Stimulated activated CD4-positive, alpha-beta T cell treated with anti-CD3 and anti-CD28 coated beads, Interleukin-15, amount 100 ng/mL, for 1 hour (primary cell): ENCODE measurements around the gene ASB7.
"Not testable (repeated sequence)": the region's sequence is repeated elsewhere in the genome, so short reads cannot be mapped to it uniquely, and the experiment has no call there.

Experiments
- DNase-seq, 2 donors: peaks; one replicate each; pipeline ENCODE4 v3.0.0-alpha.2; 2020; ENCODE audit warnings: low read depth in 1 of 2, low spot score in 1 of 2

The ASB7 gene

DNA sequence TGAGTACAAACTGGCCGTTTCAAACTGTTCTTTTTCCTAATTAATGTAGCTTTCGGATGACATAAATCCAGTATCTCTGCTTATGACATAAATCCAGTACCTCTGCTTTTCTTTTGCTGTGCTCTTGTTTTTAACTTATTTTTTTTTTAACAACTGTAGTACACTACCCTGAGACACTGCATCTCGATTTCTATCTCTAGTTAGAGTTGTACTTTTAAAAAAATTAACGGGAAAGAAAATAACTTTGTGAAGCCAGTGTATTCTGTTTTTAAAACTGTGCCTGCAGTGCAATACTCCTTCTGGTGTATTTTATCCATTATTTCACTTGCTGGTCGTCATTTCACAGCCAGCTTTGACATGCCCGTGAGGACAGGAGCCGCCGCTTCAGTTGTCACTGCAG, 46.6 kb downstream of the ASB7 start:
- no peak for DNase-seq

DNA sequence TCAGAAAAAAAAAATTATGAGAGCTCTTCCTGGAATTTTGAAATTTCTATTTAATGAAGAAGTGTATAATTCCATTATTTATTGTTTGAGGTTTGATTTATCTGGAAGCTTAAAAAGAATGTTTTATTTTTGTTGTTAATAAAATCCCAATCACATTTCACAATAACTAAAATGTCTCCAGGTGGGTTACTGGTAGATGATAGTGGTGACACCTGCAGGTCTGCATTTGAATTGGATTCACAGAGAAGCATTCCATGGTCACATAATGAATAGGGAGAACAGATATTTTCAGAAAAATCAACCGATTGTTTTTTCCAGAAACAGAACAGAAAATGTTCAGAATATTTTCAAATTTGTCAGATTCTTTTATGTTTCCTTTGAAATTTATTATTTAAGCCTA, 48.3 kb downstream of the ASB7 start:
- DNase-seq = no peak

DNA sequence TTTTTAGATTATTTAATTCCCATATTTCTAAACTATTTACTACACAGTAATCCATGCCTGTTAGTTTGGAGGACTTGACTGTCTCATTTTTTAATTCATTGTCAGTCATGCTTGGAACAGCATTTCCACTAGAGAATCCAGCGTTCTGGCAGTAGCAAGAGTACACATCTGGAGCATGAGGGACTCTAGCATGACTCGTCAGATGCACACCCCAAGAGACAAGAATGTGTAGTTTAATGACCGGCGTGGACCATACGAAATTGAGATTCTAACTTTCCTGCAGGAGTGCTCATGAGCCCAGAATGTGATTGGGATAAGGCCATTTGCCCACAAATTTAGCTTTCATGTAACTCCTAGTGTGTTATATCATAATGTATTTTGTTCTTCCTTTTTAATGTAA, 48.9 kb downstream of the ASB7 start:
- DNase-seq = no peak

DNA sequence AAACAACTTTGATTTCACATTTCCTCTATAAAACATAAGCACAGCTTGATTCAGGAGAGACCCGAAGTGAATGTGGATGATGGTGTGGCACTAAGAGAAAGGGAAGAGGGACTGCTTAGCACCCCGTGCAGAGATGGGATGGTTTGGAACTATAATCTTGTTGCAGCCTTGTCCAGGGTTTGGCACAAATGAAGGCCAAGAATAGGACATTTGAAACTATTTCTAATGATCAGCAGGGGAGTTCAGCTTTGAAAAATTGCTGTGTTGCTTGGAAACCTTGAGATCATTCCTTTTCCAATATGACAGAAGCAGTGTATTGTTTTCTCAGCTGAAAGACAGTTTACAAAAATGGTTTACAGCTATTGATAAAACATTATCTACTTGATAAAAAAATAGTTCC, 49.7 kb downstream of the ASB7 start:
- no peak for DNase-seq

DNA sequence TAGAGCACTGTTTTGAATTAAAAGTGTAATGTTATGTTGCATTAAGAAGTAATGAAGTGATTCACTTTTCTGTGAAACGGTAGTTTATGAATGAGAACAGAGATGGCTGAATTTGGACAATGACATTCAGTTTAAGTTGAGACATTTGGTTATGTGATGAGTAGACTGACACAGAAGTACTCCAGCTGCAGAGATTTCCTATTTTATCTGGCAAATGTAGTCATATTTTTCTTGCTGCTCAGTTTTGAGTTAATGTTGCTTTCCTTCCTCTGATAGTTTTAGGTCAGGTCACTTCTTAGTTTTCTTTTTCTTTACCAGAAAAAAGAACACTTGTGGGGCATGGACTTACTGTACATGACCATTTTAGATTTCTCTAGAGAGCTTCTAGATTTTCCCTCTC, 51.2 kb downstream of the ASB7 start:
- no peak for DNase-seq

DNA sequence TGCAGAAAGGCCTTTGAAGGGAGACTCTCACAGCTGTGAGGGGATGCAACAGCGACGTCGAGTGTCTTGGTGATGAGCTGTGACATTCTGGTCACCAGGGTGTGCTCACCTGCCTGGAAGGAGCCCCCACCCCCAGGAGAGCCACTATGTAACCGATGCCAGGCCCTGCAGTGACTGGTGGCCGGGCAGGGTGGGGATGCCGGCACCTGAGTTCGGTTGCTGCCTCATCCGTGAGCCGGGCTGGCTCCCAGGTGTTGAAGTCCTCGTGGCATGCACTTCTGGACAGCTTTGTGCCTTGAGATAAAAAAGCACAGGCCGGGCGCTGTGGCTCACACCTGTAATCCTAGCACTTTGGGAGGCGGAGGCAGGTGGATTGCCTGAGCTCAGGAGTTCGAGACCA, 56.5 kb downstream of the ASB7 start:
- no peak for DNase-seq

DNA sequence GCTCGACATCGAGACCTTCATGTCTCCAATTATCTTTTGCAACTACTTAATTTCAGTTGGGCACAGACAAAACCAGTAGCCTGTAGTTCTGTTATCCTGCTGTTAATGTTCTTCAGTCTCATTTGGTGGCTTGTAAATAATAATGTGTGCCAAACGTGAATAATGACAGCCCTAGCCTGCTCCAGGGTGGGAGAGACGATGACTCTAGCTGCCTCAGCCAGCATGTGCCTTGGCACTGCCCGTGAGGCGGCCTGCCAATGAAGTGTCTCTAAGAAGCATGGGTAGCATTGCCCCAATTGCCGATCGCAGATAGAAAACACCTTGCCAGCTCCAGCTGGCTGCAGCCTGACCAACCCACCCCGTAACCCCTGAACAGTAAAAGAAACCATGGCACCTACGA, 58.8 kb downstream of the ASB7 start:
- no peak for DNase-seq

DNA sequence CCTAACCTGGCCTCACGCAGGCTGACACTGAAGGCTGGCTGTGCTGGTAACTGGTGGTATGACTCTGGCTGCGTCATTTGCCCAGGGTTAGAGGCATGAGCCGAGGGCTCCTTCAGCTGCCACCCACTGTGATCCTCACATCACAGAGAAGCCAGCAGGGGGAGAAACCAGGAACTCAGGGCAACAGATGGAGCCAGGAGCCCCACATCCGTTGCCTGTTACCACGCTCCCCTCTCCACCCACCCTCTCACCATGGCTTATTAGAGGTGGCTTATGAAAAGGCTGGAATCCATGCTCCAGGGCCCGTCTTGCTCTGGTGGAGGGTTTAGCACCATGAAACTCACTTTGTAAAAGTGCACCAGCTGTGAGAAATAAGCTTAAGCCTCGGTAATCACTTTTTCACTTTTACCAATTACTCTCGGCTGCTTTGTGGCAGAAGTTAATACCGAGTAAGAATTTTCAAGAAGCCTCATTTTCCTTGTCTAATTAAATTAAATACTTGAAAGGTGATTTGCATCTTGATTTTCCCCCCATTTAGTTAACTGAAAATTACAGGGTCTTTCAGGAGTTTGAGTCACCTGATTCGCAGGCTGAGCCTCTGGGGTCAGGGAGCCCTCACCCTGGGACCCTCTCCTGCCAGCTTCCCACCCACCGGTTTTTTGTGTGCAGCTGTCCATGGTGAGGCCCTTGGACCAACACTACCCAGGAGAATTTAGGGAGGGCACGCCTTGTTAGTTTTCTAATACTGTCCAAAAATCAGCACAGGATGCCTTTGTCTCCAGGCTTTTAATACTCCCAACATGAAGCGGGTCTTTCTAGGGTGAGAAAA, 60.9 kb downstream of the ASB7 start:
- no peak for DNase-seq

DNA sequence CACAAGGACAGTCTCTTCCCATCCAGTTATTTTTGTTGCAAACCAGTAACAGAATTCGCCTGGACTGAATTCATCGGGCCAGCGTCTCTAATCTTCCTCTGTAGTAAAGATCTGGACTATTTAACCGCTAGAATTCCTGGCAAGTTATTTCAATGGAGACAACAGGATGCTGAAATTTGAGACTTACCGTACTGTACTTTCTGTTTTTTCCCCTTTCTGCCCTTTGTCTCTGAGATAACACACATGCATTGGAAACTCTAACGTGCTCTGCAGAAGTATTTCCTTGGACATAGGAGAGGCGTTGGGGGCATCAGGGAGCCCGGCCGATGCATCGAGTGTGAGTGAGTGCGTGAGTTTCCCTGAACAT, 61.5 kb downstream of the ASB7 start:
- no peak for DNase-seq

DNA sequence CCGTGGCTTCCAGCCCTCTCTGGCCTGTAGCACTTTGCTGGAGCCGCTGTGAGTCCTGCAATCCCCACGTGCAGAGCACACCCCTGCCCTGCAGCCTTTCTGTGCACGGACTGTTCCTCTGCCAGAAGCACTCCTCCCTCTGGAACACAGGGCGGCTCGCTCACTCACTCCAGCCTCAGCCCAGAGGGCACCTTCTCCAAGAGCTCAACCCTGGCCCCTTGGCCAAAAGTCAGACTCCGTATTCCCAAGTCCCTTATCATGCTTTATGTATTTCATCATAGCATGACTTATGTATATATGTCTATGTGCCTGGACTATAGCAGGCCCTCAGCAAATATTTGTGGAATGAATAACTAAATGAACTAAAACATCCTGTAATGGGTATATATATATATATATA, 63.2 kb downstream of the ASB7 start:
- DNase-seq = no peak

DNA sequence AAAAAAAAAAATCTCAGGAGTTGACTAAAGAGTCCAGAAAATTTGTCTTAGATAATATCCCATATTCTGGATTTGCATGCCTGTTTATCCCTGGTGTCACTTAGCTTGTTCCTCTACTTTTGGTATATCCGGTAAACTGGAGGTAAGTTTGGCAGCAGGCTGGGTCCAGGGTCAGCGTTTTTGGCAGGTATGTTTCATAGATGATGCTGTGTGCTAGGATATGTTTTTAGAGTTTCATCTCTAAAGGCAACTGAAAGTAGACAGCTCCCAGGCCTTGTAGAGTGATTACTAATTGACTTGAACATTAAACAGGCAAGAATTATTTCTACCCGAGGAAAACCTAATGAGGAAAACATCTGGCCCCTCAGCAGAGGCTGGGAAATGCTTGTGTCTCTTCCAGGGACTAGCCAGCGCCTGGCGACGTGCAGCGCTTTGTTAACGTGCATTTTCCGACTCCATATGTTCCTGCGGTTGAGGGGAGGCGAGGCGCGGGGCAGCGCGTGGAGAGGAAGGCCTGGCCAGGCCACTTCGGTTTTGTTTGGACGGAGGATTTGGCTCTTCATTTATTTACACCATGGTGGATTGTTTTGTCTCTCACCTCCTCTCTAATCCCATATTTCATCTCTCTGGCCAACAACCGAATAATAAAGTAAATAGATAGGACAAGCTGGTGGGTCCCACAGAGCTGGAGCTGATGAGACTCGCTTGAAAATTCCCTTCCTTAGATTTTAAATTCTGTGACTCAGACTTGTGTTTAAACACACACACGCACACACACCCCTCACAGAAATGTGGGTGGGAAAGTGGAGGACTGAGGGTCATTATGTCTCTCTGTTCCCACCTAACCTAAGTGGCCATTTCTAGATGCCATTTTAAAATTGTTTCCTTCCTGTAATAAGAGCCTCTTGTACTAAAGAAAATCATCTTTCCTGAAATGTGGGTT, 65.3 kb downstream of the ASB7 start:
- DNase-seq = no peak

DNA sequence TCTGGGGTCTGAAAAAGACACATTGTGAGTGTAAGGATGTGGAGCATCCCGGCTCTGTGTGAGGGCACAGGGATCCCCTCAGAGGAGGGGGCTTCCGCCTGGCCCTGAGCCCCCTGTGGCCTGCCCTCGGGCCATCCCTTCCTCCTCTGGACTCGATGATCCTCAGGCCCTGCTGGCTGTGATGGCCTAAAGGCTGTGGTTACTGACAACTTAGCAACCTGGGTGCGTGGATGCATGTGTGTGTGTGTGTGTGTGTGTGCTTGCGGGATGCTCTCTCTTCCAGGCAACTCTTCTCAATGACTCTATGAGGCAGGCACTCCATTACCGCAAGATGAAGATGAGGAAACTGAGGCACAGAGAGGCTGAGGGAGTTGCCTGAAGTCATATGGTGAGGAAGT, 66.0 kb downstream of the ASB7 start:
- DNase-seq = no peak

DNA sequence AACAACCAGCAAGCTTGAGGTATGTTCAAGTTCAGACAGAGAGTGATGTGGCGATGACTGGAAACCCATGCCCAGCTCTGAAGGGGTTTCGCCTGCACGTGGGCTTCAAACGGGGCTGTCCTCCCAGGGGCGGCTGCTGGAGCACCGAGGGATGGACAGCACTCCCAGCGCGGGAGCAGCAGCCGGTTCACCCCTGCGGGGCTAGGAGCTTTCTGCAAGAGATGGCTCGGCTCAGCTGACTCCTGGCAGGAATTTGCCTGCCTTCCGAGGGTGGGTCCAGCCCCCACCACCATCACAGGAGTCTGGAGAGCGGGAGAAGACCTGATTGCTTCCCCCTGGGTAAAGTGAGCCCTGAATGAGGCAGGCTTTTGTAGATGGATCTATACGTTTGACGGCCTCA, 66.9 kb downstream of the ASB7 start:
- no peak for DNase-seq

DNA sequence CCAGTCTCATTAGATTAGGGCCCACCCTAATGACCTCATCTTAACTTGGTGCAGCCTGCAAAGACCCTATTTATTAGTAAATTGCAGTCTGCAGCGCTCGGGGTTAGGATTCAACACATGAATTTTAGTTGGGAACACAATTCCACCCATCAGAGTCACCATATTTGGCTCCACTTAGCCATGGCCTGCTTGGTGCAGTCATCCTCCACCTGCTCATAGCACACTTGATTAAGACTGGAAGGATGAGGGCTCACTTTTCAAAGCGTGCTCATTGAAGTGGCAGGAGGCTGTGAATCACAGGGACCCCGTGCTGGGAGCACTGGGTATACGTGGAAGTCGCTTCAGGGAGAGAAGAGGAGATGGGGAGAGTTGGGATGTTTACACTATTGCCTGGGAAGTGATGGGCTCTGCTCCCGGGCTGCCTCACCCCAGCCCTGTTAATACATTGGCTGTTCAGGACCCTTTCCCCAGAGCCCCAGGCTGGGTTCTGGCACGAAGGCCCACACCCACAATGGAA, 68.2 kb downstream of the ASB7 start:
- no peak for DNase-seq

DNA sequence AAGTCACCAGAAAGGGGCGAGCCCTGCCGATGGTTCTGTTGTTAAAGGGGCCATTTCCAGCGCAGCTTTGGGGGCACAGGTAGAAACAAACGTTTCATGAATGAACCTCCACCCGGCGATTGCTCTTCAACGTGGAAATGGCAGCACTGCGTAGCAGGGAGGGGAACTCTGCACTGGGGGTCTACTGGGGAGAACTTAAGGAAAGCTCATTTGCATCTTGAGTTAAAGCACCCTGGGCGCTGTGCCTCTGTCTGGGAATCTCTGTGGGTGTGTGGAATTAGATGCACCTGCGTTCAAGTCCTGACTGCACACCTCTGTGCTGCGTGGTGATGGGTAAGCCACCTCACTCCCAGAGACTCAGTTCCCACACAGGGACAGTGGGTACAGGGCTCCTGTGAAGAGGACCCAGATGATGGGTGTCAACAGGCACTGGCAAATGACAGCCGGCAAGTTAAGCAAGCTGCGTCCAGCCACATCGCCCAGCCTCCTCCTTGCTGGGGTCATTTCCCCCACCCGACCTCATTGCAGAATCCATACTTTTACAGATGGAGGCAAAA, 68.8 kb downstream of the ASB7 start:
- no peak for DNase-seq

DNA sequence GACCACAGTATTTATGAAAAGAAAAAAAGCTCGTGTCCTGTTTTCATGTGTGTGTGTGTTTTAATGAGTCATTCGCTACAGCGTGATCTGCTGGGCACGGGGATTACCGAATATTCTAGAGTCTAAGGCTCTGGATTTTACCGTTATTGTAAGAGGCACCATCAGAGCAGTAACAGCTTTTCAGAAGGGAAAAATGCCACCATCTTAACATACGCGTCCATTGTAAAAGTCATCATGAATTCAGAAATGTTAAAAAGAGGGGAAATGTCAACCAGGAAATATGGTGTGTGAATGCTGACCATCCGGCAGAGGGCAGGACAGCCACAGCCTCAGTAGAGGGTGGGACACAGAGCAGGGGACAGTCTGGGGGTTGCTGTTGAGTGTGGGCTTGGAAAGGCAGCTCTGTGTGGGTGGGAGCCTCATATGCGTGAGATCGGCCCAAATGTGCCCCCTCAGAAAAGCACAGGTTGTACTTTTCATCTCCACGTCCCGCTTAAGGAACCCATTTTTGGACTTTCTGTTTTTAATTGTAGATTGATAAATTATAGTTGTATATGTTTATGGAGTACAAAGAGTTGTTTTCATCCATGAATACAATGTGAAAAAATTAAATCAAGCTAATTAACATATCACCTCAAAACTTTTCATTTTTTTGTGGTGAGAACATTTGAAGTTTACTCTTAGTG, 69.6 kb downstream of the ASB7 start:
- DNase-seq = no peak

DNA sequence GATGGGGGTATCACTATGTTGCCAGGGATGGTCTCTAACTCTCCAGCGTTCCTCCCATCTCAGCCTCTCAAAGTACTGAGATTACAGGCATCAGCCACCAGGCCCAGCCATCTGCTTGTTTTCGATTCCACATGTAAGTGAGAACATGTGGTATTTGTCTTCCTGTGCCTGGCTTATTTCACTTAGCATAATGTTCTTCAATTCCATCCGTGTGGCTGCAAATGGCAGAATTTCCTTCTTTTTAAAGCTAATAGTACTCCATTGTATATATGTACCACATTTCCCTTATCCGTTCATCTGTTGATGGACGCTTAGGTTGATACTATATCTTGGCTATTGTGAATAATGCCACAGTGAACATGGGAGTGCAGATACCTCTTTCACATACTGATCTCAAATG, 70.6 kb downstream of the ASB7 start:
- no peak for DNase-seq

DNA sequence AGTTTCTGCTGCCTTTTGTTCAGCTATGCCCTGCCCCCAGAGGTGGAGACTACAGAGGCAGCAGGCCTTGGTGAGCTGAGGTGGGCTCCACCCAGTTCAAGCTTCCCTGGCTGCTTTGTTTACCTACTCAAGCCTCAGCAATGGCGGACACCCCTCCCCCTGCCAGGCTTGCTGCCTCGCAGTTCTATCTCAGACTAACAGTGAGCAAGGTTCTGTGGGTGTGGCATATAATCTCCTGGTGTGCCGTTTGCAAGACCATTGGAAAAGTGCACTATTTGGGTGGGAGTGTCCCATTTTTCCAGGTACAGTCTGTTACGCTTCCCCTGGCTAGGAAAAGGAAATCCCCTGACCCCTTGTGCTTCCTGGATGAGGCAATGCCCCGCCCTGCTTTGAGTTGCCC, 76.8 kb downstream of the ASB7 start:
- DNase-seq = not testable (repeated sequence)

DNA sequence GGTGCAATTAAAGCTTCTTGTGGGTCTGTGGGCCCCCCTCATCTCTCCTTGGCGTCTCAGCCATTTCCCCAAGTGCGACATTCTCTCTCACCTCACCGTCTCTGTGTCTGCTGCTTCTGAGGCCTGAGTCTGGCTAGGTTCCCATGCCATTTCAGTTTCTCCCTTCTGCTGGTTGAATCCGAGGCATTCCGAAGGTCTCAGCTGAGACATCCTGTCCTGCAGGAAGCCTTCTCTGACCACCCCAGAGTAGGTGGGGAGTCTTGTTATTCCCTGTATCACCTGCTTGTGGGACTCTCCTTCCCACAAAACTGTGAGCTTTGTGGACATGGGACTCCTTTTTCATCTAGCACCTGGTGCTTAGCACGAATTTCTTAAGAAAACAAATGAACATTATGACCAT, 78.3 kb downstream of the ASB7 start:
- no peak for DNase-seq

DNA sequence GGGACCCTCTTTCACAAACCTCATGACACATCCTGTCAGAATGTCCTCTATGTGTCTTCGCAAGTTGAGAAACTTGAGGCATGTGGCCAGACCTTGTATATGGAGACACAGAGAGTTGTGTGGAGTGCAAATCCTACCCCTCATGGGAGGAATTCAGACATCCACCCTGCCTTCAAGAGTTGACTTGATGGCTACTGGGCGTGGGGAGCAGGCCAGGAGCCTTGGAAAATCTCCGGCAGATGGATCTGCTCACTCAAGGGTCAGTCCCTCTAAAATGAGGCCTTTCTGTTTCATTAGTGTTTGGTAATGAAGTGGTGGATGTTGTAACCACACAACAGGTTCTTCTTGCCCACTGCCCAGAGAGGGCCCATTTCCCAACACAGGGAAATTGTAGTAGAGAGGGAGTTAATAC, 79.0 kb downstream of the ASB7 start:
- no peak for DNase-seq

DNA sequence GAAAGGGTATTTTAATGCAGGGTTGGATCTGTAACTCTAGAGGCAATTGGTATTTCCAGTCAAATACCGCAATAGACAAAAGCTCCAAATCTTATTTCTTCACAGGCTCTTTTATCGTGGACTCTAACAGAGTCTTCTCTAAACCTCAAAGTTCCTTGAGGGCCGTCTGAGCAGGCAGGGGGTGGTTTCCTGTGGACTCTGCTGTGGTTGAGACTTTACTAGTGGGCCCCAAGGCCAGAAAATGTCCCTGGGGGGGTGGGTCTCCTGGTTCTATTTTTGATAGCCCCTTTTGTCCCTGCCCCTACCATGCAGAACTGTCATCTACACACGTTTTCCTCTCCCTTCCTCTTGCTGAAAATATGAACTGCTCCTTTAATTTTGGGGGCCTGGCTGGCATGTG, 80.1 kb downstream of the ASB7 start:
- DNase-seq = no peak
